Coronary artery (tissue), 2 donors: ENCODE data around the gene TSPAN18.
A peak's percentile ranks its signal among the peaks of the same experiment; 100 is the strongest.

ENCODE experiments used
- DNase-seq: peaks from one replicate; pipeline ENCODE4 v3.0.0-alpha.2; 2017; ENCODE audit warnings: low spot score
- H3K27ac ChIP-seq, 2 donors: fragments of 200-600 bp; sonication (generic); one replicate each; pipeline ENCODE4 v1.5.1; 2016 to 2019
- H3K4me3 ChIP-seq: fragments of 200-600 bp; sonication (generic); 2 replicates; pipeline ENCODE4 v1.5.1; 2016; ENCODE audit warnings: mild to moderate bottlenecking, moderate library complexity
- TF ChIP-seq, protein P1 (sequence below): fragments of 200-600 bp; sonication (generic); IDR thresholded peaks from one replicate; pipeline ENCODE4 v1.5.1; 2019; ENCODE audit warnings: antibody characterized with exemption

TSPAN18 gene

DNA sequence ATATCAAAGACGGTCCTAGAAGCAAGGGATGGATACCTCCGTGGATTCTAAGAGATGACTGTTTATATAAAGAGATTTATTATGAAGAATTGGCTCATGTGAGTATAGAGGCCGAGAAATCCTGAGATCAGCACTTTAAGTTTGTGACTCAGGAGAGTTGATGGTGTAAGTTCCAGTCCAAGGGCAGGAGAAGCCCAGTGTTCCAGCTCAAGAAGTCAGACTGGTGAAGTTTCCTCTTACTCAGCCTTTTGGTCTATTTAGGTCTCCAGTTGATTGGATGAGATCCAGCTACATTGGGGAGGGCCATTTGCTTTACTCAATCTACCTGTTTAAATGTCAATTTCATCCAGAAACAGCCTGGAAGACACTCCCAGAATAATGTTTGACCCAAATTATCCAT, 45.1 kb downstream of the TSPAN18 start:
- Histone ChIP-seq H3K4me3 (no peak overlapping the region), H3K27ac (no peak overlapping the region)
- no peak for DNase-seq
- TF ChIP-seq, protein P1, sequence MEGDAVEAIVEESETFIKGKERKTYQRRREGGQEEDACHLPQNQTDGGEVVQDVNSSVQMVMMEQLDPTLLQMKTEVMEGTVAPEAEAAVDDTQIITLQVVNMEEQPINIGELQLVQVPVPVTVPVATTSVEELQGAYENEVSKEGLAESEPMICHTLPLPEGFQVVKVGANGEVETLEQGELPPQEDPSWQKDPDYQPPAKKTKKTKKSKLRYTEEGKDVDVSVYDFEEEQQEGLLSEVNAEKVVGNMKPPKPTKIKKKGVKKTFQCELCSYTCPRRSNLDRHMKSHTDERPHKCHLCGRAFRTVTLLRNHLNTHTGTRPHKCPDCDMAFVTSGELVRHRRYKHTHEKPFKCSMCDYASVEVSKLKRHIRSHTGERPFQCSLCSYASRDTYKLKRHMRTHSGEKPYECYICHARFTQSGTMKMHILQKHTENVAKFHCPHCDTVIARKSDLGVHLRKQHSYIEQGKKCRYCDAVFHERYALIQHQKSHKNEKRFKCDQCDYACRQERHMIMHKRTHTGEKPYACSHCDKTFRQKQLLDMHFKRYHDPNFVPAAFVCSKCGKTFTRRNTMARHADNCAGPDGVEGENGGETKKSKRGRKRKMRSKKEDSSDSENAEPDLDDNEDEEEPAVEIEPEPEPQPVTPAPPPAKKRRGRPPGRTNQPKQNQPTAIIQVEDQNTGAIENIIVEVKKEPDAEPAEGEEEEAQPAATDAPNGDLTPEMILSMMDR, result no peak

DNA sequence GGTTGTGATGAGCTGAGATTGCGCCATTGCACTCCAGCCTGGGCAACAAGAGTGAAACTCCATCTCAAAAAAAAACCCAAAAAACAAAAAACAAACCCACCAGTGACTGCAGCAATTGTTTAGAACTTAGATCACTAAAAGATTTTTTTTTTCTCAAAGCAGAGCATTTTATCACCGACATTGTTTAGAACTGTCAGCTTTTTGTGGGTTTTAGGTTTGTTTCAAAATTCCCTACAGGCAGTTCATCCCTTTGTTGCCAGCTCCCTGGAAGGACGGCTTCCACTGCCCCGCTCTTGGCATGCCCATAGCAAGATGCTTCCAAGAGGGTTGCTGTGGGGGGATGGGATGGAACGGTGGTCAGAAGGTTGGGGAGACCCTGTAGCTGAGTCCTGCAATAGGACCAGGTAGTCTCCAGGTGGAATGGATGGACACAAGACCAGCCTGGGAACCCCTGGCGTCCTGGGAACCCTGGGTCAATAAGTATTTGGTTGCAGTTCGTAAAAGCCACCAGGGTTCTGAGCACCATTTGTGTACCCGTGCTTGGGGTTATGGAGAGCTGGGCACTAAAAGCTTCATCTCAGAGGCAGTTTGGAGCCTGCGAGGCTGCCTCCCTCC, 46.7 kb downstream of the TSPAN18 start:
- peak; percentile 31 for DNase-seq
- Histone ChIP-seq H3K4me3 (no peak overlapping the region), H3K27ac (no peak overlapping the region)
- TF ChIP-seq, protein P1, result no peak

DNA sequence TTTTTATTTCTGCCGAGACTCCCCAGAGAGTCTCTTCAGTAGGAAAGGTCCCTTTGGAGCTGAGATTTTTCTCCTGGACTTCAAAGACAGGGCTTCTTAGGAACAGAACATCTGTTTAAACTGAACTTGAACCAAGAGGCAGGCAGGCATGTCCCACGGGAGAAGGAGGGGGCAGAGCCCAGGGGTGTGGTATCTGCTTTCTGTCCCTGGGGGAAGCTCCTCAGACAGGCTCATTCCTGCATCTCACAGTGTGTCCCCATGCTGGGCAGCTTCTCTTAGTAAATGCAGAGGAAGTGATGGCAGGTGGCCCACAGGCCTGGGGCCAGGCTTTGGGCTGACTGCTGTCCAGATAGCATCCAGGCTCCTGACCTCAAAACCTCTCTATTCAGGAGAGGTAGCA, 47.3 kb downstream of the TSPAN18 start:
- H3K27ac ChIP-seq, result no peak overlapping the region
- DNase-seq, result peak; percentile 69
- no peak overlapping the region for H3K4me3 ChIP-seq
- TF ChIP-seq, protein P1, result no peak

DNA sequence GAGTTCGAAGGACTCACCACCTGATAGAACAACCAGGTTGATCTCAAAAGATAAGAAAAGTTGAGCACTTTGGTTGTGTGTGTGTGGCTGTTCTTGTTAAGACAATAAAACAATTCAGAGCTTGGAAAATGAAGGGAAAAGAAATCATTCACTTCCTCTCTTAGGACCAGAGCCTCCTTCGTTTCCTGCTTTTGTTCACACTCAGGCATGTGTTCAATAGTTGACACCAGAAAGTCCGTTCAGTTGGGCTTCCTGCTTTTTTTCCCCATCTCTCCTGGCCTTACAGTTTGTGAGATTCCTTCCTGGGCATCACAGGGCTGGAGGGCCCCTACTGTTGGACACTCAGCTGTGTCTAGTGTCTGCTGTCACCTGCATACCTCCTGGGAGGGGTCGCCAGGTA, 48.0 kb downstream of the TSPAN18 start:
- DNase-seq, result peak; percentile 11
- Histone ChIP-seq H3K4me3 (no peak overlapping the region), H3K27ac (no peak overlapping the region)
- TF ChIP-seq, protein P1, result no peak

DNA sequence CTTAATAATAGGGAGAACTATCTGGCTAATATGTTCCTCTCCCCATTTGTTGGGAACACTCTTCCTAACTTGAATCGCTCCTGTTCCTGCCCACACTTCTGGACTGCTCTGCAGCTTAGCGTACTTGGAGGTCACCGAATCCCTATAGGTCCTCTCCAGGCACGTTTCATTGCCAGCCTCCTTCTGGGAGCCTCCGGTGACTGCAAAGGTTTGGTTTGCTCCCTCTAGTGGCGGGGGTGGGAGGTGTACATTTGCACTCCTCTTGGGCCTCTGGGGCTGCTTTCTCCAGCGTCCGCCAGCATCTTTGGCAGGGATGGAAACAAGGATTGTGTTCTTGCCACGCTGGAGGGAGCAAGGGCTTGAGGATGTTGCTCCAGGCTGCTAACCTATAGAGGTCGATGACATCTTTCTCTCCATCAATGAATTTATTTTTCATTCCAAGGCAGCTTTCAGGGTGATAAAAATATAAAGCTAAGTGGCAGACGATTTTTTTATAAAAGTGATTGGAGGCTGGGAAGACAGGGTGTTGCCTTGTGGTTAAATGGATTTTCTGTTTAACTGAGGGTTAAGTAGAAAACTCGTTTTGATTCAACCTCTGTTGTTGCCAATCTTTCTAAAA, 48.7 kb downstream of the TSPAN18 start:
- no peak overlapping the region for H3K4me3 ChIP-seq
- no peak overlapping the region for H3K27ac ChIP-seq
- peak; percentile 60 for DNase-seq
- TF ChIP-seq, protein P1, result peak; percentile 33

DNA sequence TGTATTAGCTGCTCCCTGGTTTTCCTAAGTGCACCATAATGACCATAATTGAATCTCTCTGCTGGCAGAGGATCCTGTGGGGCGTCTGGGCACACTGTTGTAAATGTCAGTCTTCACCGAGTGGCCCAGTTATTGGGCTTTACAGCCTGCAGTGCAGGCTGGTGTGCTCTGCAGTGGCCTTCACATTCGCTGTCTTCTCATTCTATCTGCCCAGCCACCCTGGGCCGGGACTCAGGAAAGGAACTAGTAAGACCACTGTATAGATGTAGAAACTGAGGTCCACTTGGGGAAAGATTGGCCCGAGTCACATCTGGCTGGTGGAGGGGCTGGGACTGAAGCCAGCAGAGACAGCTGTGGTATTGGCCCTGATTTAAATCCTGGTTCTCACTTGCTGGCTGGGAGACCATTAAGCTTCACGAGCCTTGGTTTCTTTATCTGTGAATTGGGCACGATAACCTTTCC, 49.3 kb downstream of the TSPAN18 start:
- peak; percentile 45 for DNase-seq
- TF ChIP-seq, protein P1, result no peak
- no peak overlapping the region for H3K27ac ChIP-seq

More for the DNA sequence above, 49.3 kb downstream of the TSPAN18 start:
- H3K4me3 ChIP-seq, result no peak overlapping the region
